ENCODE data around the gene RUBCN. TPM values are rescaled to one million over a fixed set of nuclear protein-coding genes. Genes with fewer than 3 reads are reported as not detected.

Gene RUBCN
- total and polyA plus RNA-seq, 2 of the 13 experiments (the other 11 are each of a cell fraction or from before 2014, with no cell fraction given) = 5.2 to 8.1 TPM

DNA sequence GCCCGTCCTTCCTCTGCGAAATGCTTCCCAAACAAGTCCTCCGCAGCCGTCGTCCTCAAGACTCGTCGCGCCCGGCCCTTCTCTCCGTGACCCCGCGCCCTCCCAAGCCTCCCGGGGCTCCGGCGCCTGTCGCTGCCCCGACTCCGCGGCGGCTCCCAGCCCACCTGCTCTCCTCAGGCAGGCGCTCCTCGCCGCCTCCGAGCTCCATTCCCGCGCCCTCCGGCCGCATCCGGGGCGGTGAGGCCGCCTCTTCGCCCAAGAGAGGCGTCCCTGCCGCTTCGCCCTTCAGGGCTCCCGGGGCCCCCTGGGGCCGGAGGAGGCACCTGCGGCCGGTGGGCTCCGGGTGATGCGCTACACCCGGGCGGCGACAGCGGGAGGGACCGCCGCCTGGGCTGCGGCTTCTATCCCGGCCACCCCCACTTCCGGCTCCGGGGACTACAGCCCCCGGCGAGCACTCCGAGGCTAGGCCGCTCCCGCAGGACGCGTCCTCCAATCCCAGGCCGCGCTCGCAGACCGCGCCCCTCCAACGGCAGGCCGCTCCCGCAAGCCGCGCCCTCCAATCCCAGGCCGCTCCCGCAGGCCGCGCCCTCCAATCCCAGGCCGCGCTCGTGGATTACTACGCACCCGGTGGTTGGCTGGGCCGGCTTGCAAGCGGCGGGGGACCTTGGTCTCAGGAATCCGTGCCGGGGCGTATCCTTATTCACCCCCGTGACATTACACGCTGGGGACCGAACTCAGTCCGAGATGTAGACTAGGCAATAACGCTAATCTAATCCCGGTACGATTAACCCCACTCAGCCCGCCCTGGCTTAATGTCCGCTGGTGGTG lies at the start of gene RUBCN (continued):
- peak; percentile 34; the same call in 1 of the 2 replicates for TF ChIP-seq ZSCAN31 (CRISPR knock-in tag; IDR thresholded peaks at IDR 0.05; ENCODE audit: low read depth)
- TF ChIP-seq ZBTB1 (CRISPR knock-in tag; IDR thresholded peaks at IDR 0.05; ENCODE audit: borderline replicate concordance) = no peak
- TF ChIP-seq RORA (CRISPR knock-in tag; IDR thresholded peaks at IDR 0.05) = no peak
- peak; percentile 42 for TF ChIP-seq PHF5A (CRISPR knock-in tag; IDR thresholded peaks at IDR 0.05; ENCODE audit: low read depth, unreplicated experiment)
- no peak for TF ChIP-seq ZBTB21 (CRISPR knock-in tag; IDR thresholded peaks at IDR 0.05)
- no peak for TF ChIP-seq RBM22 (optimal IDR thresholded peaks at IDR 0.05; ENCODE audit: low read length)
- no peak; the same call in 1 of the 2 replicates for TF ChIP-seq ZNF317 (CRISPR knock-in tag; IDR thresholded peaks at IDR 0.05)
- TF ChIP-seq KDM1A (CRISPR knock-in tag; IDR thresholded peaks at IDR 0.05) = no peak
- TF ChIP-seq ZNF460 (CRISPR knock-in tag; IDR thresholded peaks at IDR 0.05; ENCODE audit: borderline replicate concordance) = no peak
- no peak for TF ChIP-seq FOXK2 (IDR thresholded peaks at IDR 0.05)
- 0 out of 2 replicates have a peak, but pooled peaks have one; percentile 55 for TF ChIP-seq MAZ (IDR thresholded peaks at IDR 0.05; ENCODE audit: borderline replicate concordance, low read depth, low read length)
- TF ChIP-seq MAZ (CRISPR knock-in tag; IDR thresholded peaks at IDR 0.05; ENCODE audit: low read depth) = no peak; the same call in 1 of the 2 replicates
- TF ChIP-seq ZNF788 (CRISPR knock-in tag; IDR thresholded peaks at IDR 0.05; ENCODE audit: borderline replicate concordance) = no peak
- TF ChIP-seq ZNF720 (CRISPR knock-in tag; IDR thresholded peaks at IDR 0.05) = no peak
- TF ChIP-seq U2AF2 (IDR thresholded peaks at IDR 0.05; ENCODE audit: low read depth, low read length) = no peak
- TF ChIP-seq, protein P1, sequence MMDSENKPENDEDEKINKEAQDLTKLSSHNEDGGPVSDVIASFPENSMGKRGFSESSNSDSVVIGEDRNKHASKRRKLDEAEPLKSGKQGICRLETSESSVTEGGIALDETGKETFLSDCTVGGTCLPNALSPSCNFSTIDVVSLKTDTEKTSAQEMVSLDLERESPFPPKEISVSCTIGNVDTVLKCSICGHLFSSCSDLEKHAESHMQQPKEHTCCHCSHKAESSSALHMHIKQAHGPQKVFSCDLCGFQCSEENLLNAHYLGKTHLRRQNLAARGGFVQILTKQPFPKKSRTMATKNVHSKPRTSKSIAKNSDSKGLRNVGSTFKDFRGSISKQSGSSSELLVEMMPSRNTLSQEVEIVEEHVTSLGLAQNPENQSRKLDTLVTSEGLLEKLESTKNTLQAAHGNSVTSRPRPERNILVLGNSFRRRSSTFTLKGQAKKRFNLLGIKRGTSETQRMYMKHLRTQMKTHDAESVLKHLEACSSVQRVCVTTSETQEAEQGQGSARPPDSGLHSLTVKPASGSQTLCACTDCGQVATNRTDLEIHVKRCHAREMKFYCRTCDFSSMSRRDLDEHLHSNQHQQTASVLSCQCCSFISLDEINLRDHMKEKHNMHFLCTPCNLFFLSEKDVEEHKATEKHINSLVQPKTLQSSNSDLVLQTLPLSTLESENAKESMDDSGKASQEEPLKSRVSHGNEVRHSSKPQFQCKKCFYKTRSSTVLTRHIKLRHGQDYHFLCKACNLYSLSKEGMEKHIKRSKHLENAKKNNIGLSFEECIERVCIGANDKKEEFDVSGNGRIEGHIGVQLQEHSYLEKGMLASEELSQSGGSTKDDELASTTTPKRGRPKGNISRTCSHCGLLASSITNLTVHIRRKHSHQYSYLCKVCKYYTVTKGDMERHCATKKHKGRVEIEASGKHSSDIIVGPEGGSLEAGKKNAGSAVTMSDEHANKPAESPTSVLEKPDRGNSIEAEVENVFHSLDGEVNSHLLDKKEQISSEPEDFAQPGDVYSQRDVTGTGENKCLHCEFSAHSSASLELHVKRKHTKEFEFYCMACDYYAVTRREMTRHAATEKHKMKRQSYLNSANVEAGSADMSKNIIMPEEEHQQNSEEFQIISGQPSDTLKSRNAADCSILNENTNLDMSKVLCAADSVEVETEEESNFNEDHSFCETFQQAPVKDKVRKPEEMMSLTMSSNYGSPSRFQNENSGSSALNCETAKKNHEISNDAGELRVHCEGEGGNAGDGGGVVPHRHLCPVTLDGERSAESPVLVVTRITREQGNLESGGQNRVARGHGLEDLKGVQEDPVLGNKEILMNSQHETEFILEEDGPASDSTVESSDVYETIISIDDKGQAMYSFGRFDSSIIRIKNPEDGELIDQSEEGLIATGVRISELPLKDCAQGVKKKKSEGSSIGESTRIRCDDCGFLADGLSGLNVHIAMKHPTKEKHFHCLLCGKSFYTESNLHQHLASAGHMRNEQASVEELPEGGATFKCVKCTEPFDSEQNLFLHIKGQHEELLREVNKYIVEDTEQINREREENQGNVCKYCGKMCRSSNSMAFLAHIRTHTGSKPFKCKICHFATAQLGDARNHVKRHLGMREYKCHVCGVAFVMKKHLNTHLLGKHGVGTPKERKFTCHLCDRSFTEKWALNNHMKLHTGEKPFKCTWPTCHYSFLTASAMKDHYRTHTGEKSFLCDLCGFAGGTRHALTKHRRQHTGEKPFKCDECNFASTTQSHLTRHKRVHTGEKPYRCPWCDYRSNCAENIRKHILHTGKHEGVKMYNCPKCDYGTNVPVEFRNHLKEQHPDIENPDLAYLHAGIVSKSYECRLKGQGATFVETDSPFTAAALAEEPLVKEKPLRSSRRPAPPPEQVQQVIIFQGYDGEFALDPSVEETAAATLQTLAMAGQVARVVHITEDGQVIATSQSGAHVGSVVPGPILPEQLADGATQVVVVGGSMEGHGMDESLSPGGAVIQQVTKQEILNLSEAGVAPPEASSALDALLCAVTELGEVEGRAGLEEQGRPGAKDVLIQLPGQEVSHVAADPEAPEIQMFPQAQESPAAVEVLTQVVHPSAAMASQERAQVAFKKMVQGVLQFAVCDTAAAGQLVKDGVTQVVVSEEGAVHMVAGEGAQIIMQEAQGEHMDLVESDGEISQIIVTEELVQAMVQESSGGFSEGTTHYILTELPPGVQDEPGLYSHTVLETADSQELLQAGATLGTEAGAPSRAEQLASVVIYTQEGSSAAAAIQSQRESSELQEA (CRISPR knock-in tag; IDR thresholded peaks at IDR 0.05; ENCODE audit: not compliant biosample characterization) = no peak
- no peak for TF ChIP-seq CREB1 (IDR thresholded peaks at IDR 0.05)
- TF ChIP-seq CREB1 (CRISPR knock-in tag; IDR thresholded peaks at IDR 0.05) = no peak
- TF ChIP-seq NBN (conservative IDR thresholded peaks at IDR 0.05) = no peak
- TF ChIP-seq, protein P2, sequence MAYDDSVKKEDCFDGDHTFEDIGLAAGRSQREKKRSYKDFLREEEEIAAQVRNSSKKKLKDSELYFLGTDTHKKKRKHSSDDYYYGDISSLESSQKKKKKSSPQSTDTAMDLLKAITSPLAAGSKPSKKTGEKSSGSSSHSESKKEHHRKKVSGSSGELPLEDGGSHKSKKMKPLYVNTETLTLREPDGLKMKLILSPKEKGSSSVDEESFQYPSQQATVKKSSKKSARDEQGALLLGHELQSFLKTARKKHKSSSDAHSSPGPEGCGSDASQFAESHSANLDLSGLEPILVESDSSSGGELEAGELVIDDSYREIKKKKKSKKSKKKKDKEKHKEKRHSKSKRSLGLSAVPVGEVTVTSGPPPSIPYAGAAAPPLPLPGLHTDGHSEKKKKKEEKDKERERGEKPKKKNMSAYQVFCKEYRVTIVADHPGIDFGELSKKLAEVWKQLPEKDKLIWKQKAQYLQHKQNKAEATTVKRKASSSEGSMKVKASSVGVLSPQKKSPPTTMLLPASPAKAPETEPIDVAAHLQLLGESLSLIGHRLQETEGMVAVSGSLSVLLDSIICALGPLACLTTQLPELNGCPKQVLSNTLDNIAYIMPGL (CRISPR knock-in tag; IDR thresholded peaks at IDR 0.05; ENCODE audit: borderline replicate concordance in 1 of 2, low read depth in 1 of 2) = peak; percentile 12 to 38; a peak in 1 of 4 replicates
- TF ChIP-seq GPN1 (CRISPR knock-in tag; IDR thresholded peaks at IDR 0.05; ENCODE audit: borderline replicate concordance) = no peak
